B cell (primary cell): ENCODE results near the gene CTDSPL2. TPM values are rescaled to one million over a fixed set of nuclear protein-coding genes. Genes with fewer than 3 reads are reported as not detected.

Experiments used
- ATAC-seq: fragments of 200-7000 bp; cut with Tn5 transposase; one replicate; pipeline ENCODE4 v1.10.0; 2021; ENCODE audit warnings: low read depth, mild to moderate bottlenecking, moderate number of reproducible peaks, moderate library complexity
- CTCF ChIA-PET: fragments of 350-600 bp; sonication (Branson Sonifier 250); formaldehyde crosslinking; loops from one replicate; lab custom pipeline; 2021; ENCODE audit warnings: antibody characterized with exemption, inconsistent platforms; lab: Charles Lee
- POLR2A ChIA-PET: fragments of 350-600 bp; sonication (Branson Sonifier 250); formaldehyde crosslinking; loops from one replicate; lab custom pipeline; 2021; ENCODE audit warnings: antibody characterized with exemption; lab: Charles Lee
- DNase-seq: peaks from one replicate; pipeline ENCODE4 v3.0.0; 2013
- H2AFZ ChIP-seq: 2 replicates; pipeline ENCODE4 v1.6.1; 2012; ENCODE audit warnings: mild to moderate bottlenecking, low read depth, low read length; ENCODE audit not compliant: insufficient read depth, poor library complexity, severe bottlenecking
- H3K27ac ChIP-seq, 2 donors: 1 replicate in 1 of 2; 2 replicates in 1 of 2; pipeline ENCODE4 v1.5.1; 2012 to 2013; ENCODE audit warnings: low read length in 2 of 2, mild to moderate bottlenecking in 2 of 2, moderate library complexity in 1 of 2
- H3K27me3 ChIP-seq, 4 experiments: fragments of 200-600 bp in 1 of 4; sonication (generic) in 1 of 4; replicated peaks in 1 of 4; 1 replicate in 2 of 4; 2 replicates in 2 of 4; pipeline versions ENCODE4 v1.6.1 to v1.7.0; 2013 to 2016; ENCODE audit warnings: low read length in 3 of 4, mild to moderate bottlenecking in 2 of 4, mixed read lengths in 1 of 4, moderate library complexity in 1 of 4; ENCODE audit not compliant: insufficient read depth in 4 of 4, control insufficient read depth in 3 of 4; ENCODE audit errors: control extremely low read depth in 1 of 4
- H3K36me3 ChIP-seq, 2 experiments: replicated peaks in 1 of 2; 1 replicate in 1 of 2; 2 replicates in 1 of 2; pipeline versions ENCODE4 v1.6.1 to v1.7.1; 2013; ENCODE audit warnings: low read length in 1 of 2; ENCODE audit not compliant: insufficient read depth in 2 of 2, control insufficient read depth in 1 of 2; ENCODE audit errors: control extremely low read depth in 1 of 2, extremely low read depth in 1 of 2
- H3K4me1 ChIP-seq, 2 donors: fragments of 200-600 bp in 1 of 2; sonication (generic) in 1 of 2; 1 replicate in 1 of 2; 2 replicates in 1 of 2; pipeline versions ENCODE4 v1.5.1 to v1.6.1; 2013 to 2017; ENCODE audit warnings: low read length in 2 of 2; ENCODE audit not compliant: control insufficient read depth in 2 of 2, insufficient read depth in 2 of 2
- H3K4me2 ChIP-seq: replicated peaks from 2 replicates; pipeline ENCODE3; 2012; ENCODE audit warnings: mild to moderate bottlenecking, low read depth, low read length; ENCODE audit not compliant: poor library complexity, severe bottlenecking
- H3K4me3 ChIP-seq, 5 experiments: fragments of 200-600 bp in 1 of 5; sonication (generic) in 1 of 5; 1 replicate in 3 of 5; 2 replicates in 2 of 5; pipeline versions ENCODE4 v1.5.1 to v1.7.0; 2011 to 2016; ENCODE audit warnings: low read length in 4 of 5, mild to moderate bottlenecking in 4 of 5, low read depth in 2 of 5, control low read depth in 1 of 5, moderate library complexity in 1 of 5; ENCODE audit not compliant: insufficient read depth in 1 of 5; ENCODE audit errors: control extremely low read depth in 1 of 5, extremely low read depth in 1 of 5
- H3K79me2 ChIP-seq: fragments of 200-600 bp; sonication (generic); one replicate; pipeline ENCODE4 v1.6.0; 2016; ENCODE audit warnings: low read length; ENCODE audit not compliant: control insufficient read depth, insufficient read depth
- H3K9ac ChIP-seq: fragments of 200-600 bp; sonication (generic); 2 replicates; pipeline ENCODE4 v1.6.1; 2017; ENCODE audit warnings: mild to moderate bottlenecking, low read length, moderate library complexity
- H3K9me3 ChIP-seq, 3 donors: one replicate each; pipeline versions ENCODE4 v1.6.1 to v1.7.1; 2013; ENCODE audit warnings: low read length in 2 of 3; ENCODE audit not compliant: control insufficient read depth in 2 of 3, insufficient read depth in 1 of 3; ENCODE audit errors: control extremely low read depth in 1 of 3
- H4K20me1 ChIP-seq: 2 replicates; pipeline ENCODE4 v1.6.0; 2012; ENCODE audit warnings: mild to moderate bottlenecking, low read length; ENCODE audit not compliant: insufficient read depth, control insufficient read depth, poor library complexity, severe bottlenecking
- H3K27ac Mint-ChIP-seq: one replicate; pipeline ENCODE4 v1.8.0; 2021; ENCODE audit warnings: mixed read lengths
- H3K27me3 Mint-ChIP-seq: one replicate; pipeline ENCODE4 v1.8.0; 2021; ENCODE audit warnings: mixed read lengths
- H3K4me1 Mint-ChIP-seq: one replicate; pipeline ENCODE4 v1.8.0; 2021; ENCODE audit warnings: mixed read lengths
- H3K4me3 Mint-ChIP-seq: one replicate; pipeline ENCODE4 v1.8.0; 2021; ENCODE audit warnings: mixed read lengths
- H3K9me3 Mint-ChIP-seq: one replicate; pipeline ENCODE4 v1.8.0; 2022; ENCODE audit warnings: mixed read lengths; ENCODE audit not compliant: insufficient read depth
- CTCF ChIP-seq: fragments of 200-600 bp; IDR thresholded peaks from one replicate; pipeline ENCODE4 v1.8.0; 2022; ENCODE audit warnings: antibody characterized with exemption, mild to moderate bottlenecking
- EZH2 ChIP-seq: IDR thresholded peaks from 2 replicates; pipeline ENCODE4 v1.6.1; 2012; ENCODE audit warnings: borderline replicate concordance, low read depth, mild to moderate bottlenecking, moderate library complexity, low read length; ENCODE audit not compliant: insufficient read depth, poor library complexity, severe bottlenecking
- WGBS: methylation state at CpG from one replicate; pipeline ENCODE4 v1.1.5; 2013; ENCODE audit warnings: missing lambda C conversion rate; ENCODE audit not compliant: insufficient coverage; 5-methylcytosine and 5-hydroxymethylcytosine counted together
- intact Hi-C: fragments of 100-400 bp; cut with micrococcal nuclease; formaldehyde crosslinking; loops from one replicate; pipeline ENCODE4 v1.10.0; 2022
- polyA plus RNA-seq: library from polyadenylated mRNA; depleted of rRNA; stranded (reverse); fragments of >200 nt; gene quantifications from 2 replicates; pipeline ENCODE4 v1.2.3, GENCODE V29; 2012
- total RNA-seq, 2 donors: library from RNA; stranded (reverse); fragments of 120-200 nt in 1 of 2; gene quantifications; 1 replicate in 1 of 2; 2 replicates in 1 of 2; pipeline versions ENCODE4 v1.2.3 to v1.2.4, GENCODE V29; 2013 to 2022

The CTDSPL2 gene
- total and polyA plus RNA-seq, 2 donors (not counting 1 experiment from before 2014, with no cell fraction given): 17.8 to 84.1 TPM

GRCh38 chr15:44427756-44428724, 611 bp downstream of the CTDSPL2 start:
- peak overlapping the region; percentile 93 to 100 (median 98) for H3K4me3 ChIP-seq
- H2AFZ ChIP-seq: peak overlapping the region; percentile 87
- peak; percentile 38 for DNase-seq
- TF ChIP-seq CTCF: no peak
- no peak for TF ChIP-seq EZH2
- intact Hi-C loops: loop anchor here (1.0 to 5.0 kb wide), 8 partner anchors 108 to 974 kb away; partner anchors contain the start of genes B2M, FRMD5, GOLM2 and PATL2
- peak overlapping the region; percentile 96 for H3K4me3 Mint-ChIP-seq
- peak; percentile 4 for ATAC-seq
- H3K9me3 ChIP-seq: no peaks in the 10 kb centered on the region
- no peaks in the 10 kb centered on the region for H3K27me3 ChIP-seq
- H4K20me1 ChIP-seq: peaks cover 6% of the 10 kb centered on the region
- peak overlapping the region; percentile 77 for H3K4me2 ChIP-seq
- H3K36me3 ChIP-seq: peaks cover 0 to 4% of the 10 kb centered on the region in 2 experiments
- no peaks in the 10 kb centered on the region for H3K9me3 Mint-ChIP-seq
- H3K27me3 Mint-ChIP-seq: no peaks in the 10 kb centered on the region
- H3K4me1 ChIP-seq: peaks cover 18 to 23% of the 10 kb centered on the region in 2 donors
- peak overlapping the region; percentile 95 to 98 for H3K27ac ChIP-seq
- peaks cover 96% of the 10 kb centered on the region for H3K79me2 ChIP-seq
- H3K4me1 Mint-ChIP-seq: peaks cover 46% of the 10 kb centered on the region
- H3K27ac Mint-ChIP-seq: peak overlapping the region; percentile 98
- peak overlapping the region; percentile 98 for H3K9ac ChIP-seq
- WGBS: under 1% methylated on average over 14 of the region's 27 CpGs
- ChIA-PET CTCF (interaction anchor here (0.7 to 1.5 kb wide), 5 partner anchors 8 to 139 kb away, joined by 3 to 6 read pairs (median 3); partner anchors contain the start of gene GOLM2), POLR2A (interaction anchor here (0.6 to 1.6 kb wide), 3 partner anchors 27 to 294 kb away, joined by 3 to 8 read pairs (median 3); partner anchors contain the start of gene GOLM2)
